HG02678 (cell line): ENCODE data around the gene ERCC6L2.

Experiments
- ATAC-seq: cut with Tn5 transposase; IDR thresholded peaks from one replicate; pipeline ENCODE4 v1.9.1; 2021; ENCODE audit warnings: mild to moderate bottlenecking, moderate library complexity; ENCODE audit not compliant: unreplicated experiment

The ERCC6L2 gene

GRCh38 chr9:95977371-95977770 is 101.9 kb downstream of the ERCC6L2 start:
- ATAC-seq = no peak

DNA sequence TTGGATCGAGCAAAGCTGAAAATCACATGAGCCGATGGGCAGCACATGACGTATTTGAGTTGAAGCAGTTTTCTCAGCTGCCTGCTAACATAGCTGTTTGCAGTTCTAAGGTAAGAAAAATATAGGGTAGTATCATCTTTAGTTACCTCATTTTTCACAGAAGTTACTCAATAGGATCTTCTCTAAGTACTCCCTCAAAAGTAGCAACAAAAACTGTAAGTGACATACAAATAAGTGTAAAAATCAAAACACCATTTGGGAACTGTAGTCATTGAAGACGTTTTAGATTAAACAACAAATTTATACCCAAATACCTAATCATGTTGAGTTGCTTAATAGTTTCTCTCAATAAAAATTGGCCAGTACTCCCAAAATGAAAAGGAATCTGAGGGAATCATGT is 102.6 kb downstream of the ERCC6L2 start:
- no peak for ATAC-seq

- no peak for ATAC-seq
These were observed 104.0 kb downstream of the ERCC6L2 start for GRCh38 chr9:95979446-95979845.

- no peak for ATAC-seq
These were observed 105.0 kb downstream of the ERCC6L2 start for GRCh38 chr9:95980262-95981125.

GRCh38 chr9:95981761-95982390 is 106.4 kb downstream of the ERCC6L2 start:
- ATAC-seq = no peak

- no peak for ATAC-seq
These were observed 110.1 kb downstream of the ERCC6L2 start for GRCh38 chr9:95985440-95986055.

DNA sequence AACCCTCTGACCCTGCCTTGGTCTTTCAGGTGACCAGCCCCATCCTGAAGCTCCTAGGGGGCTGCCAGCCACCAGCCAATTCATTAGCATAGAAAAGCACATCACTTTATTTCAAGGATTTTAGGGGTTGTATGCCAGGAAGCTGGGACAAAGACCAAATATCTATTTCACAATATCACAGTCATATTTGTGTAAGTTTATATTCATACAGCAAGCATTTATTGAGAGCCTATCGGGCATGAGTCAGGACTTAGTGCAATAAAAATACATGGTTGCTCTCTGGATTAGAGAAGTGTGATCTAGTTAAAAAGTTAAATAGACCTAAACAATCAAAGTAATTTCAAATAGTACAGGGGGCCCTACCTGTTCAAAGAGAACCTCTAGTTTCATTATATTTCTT is 113.8 kb downstream of the ERCC6L2 start:
- no peak for ATAC-seq

GRCh38 chr9:95991326-95991725 is 115.8 kb downstream of the ERCC6L2 start:
- ATAC-seq = no peak

- no peak for ATAC-seq
These were observed 117.0 kb downstream of the ERCC6L2 start for GRCh38 chr9:95992536-95992935.

GRCh38 chr9:95993337-95993736 is 117.8 kb downstream of the ERCC6L2 start:
- no peak for ATAC-seq

DNA sequence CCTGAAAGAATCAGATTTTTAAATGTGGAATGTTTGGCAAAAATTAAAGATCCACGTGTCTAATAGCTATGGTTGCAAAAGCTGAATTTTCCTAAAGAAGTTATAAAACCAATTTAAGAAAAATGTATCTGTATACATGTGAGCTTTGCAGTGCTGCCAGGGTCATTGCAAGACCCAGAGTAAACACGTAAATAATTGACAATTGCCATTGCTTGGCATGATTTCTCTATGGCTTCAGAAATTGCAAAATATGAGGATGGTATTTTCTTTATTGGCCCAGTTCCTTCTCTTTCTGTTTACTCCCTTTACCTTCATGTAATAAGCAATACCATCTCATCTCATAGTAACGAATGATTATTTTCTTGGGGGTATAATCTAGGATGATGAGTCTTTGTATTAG is 123.9 kb downstream of the ERCC6L2 start:
- ATAC-seq = no peak

GRCh38 chr9:96004379-96004778 is 128.9 kb downstream of the ERCC6L2 start:
- no peak for ATAC-seq

DNA sequence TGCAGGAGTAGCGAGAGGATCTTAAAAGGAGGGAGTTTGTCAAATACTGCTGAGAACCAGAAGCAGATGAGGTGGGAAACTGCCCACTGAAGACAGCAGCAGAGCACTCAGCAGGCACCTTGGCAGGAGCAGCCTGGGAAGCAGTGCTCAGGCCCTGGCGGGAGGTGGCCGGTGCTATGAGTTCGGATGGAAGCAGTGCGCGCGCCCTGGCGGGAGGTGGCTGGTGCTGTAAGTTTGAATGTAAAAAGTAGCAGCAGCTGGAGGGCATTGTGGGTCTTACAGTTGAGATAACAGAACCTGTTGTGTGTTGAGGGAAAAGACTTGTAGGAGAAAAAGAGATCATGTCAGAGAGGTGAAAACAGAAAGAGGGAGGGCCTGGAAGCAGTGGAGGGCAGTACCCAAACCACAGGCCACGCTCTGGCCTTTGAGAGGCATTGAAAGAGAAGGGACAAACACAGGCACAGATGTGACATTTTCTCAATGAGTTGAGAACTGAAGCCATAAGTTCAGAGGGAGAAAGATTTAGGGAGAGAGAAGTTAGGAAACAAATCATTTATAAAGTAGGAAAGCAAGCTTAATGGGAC is 130.9 kb downstream of the ERCC6L2 start:
- no peak for ATAC-seq

GRCh38 chr9:96006961-96007360 is 131.5 kb downstream of the ERCC6L2 start:
- ATAC-seq = no peak

GRCh38 chr9:96008502-96009222 is 133.2 kb downstream of the ERCC6L2 start:
- ATAC-seq = no peak

DNA sequence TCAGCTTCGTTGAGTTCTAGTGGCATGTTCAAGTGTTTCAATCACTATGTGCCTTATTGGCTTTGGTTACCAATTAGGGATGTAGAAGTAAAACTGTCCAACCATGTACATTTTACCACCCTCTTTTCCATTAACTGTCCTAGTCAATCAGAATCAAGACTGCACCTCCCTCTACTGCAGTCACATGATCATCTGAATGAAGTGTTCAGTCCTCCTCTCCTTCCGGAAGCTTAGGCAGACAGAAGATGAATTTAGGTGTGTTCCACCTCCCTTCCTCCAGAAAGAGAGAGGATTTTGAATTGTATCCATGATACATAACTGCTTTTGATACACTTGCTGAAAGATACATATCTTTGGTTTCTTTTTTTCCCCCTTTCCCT is 133.7 kb downstream of the ERCC6L2 start:
- no peak for ATAC-seq

GRCh38 chr9:96009690-96010472 is 134.4 kb downstream of the ERCC6L2 start:
- no peak for ATAC-seq

- ATAC-seq = no peak
These were observed 138.6 kb downstream of the ERCC6L2 start for GRCh38 chr9:96014078-96014477.

DNA sequence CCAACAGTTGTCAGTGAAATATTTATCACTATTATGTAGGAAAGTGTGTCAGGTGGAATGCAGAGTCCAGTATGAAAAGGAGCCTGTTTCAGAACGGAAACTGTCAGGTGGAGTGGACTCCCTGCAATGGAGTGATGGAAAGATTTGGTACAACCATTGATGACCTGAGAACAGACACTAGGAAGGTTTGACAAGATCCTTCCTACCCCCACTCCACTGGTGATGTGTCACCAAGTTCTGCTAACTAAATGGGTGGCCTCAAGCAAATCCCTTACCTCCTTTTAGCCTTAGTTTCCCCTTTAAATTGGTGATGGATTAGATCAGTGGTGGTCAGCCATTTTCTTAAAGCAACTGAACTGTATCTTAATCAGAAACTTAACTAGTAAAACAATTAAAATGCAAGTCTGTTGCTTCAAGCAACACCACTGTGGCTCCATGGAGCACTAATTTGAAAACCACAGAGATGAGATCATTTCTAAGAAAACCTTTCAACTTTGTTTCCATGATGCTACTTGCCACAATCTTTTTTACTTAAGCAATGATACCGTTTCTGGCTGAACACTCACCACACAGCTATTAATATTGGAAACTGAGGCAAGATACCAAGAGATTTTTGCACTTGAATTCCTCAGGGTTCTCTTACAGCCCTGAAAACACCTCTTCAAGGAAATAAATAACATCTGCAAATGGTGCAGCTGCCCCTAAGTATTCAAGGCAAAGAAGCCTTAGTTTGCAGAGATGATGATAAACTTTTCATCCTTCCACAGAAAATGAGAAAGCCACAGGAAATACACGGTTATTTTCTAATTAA is 140.6 kb downstream of the ERCC6L2 start:
- peak; percentile 54 for ATAC-seq
